ENCODE measurements around the gene ADA. TPM values are rescaled to one million over a fixed set of nuclear protein-coding genes. Genes with fewer than 3 reads are reported as not detected.
A peak's percentile ranks its signal among the peaks of the same experiment; 100 is the strongest.
"Not testable (repeated sequence)": the region's sequence is repeated elsewhere in the genome, so short reads cannot be mapped to it uniquely, and the experiment has no call there.

ADA gene
- total and polyA plus RNA-seq, 9 of the 15 experiments (the other 6 are each of a cell fraction or from before 2014, with no cell fraction given) = 2.4 to 26.1 (median 5.3) TPM

DNA sequence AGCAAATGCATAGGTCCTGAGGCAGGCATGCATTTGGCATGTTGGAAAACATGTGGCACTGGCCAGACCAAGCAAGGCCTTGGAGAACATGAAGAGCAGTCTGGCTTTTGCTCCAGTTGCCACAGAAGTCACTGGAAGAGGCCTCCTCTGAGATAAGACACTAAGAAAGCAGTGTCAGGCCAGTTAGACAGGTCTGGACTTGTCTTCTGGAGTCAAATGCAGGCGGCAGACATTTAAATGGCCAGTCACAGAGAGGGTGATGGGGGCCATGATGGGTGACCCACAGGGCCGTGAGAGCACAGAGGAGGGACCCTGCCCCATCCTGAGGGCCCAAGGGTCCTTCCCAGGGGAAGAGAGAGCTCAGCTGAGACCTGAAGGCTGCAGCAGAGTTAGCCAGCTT is 26.7 kb upstream of the ADA start:
- BruUV-seq (replicated peaks) = no TSS peak
- POLR2A ChIA-PET = no interaction called here
- Histone ChIP-seq H3K9ac (ENCODE audit: insufficient read depth in 1 of 2, low read depth in 2 of 2, low read length in 2 of 2) (no peak overlapping the region), H3K4me3 (no peak overlapping the region), H3K4me2 (ENCODE audit: insufficient read depth, low read length) (no peak overlapping the region; the same call in 1 of the 2 replicates), H4K20me1 (replicated peaks; ENCODE audit: control insufficient read depth, insufficient read depth, low read length) (no peaks in the 10 kb centered on the region; the same call in 1 of the 2 replicates), H3K79me2 (ENCODE audit: control insufficient read depth, insufficient read depth, low read length) (no peaks in the 10 kb centered on the region), H3K9me3 (replicated peaks; ENCODE audit: control insufficient read depth, insufficient read depth, low read depth, low read length) (no peaks in the 10 kb centered on the region), H3K27ac (ENCODE audit: extremely low read depth, low read depth, low read length) (no peak overlapping the region), H3K27me3 (ENCODE audit: control insufficient read depth in 2 of 2, insufficient read depth in 2 of 2, low read length in 2 of 2) (peaks cover 7 to 19% of the 10 kb centered on the region in 2 experiments; a peak in 4 of 5 replicates), H2AFZ (ENCODE audit: low read depth, low read length) (no peak overlapping the region), H3K4me1 (replicated peaks in 1 of 2; ENCODE audit: control insufficient read depth in 2 of 2, insufficient read depth in 2 of 2, low read length in 2 of 2) (peaks cover 5 to 7% of the 10 kb centered on the region in 2 experiments; a peak in 3 of 5 replicates), H3K9me1 (ENCODE audit: control insufficient read depth, insufficient read depth, low read length) (no peaks in the 10 kb centered on the region), H3K36me3 (ENCODE audit: control insufficient read depth, insufficient read depth, low read length) (no peaks in the 10 kb centered on the region)
- DNase-seq (ENCODE audit: extremely low read depth in 1 of 4, low spot score in 3 of 4) = no peak
- in situ Hi-C loops (cut with MboI) = no loop called here
- TF ChIP-seq ID3 (CRISPR knock-in tag; IDR thresholded peaks at IDR 0.05) = no peak
- 0 out of 2 replicates have a peak, but pooled peaks have one; percentile 22 for TF ChIP-seq ID3 (tag; IDR thresholded peaks at IDR 0.05)
- peak; percentile 23; the same call in 1 of the 2 replicates for TF ChIP-seq PHF8 (IDR thresholded peaks at IDR 0.05; ENCODE audit: borderline replicate concordance, low read length)
- no peak for TF ChIP-seq SNIP1 (IDR thresholded peaks at IDR 0.05; ENCODE audit: low read depth)
- intact Hi-C loops (cut with micrococcal nuclease) = no loop called here
- 0% methylated on average over 2 of the region's 2 CpGs for WGBS (ENCODE audit: insufficient coverage, low coverage, missing lambda C conversion rate)
- ATAC-seq = no peak; the same call in 2 of the 3 replicates
- CTCF ChIA-PET (ENCODE audit: low intra/inter-chr PET ratio) = interaction anchor here (0.6 kb wide), 1 partner anchor 386 kb away, joined by 3 read pairs; no protein-coding TSS in a partner anchor
- FAIRE-seq = no peak

GRCh38 chr20:44672318-44672902 is 20.9 kb upstream of the ADA start:
- H4K20me1 ChIP-seq (replicated peaks; ENCODE audit: control insufficient read depth, insufficient read depth, low read length); ATAC-seq; BruUV-seq (replicated peaks); DNase-seq (ENCODE audit: extremely low read depth in 1 of 4, low spot score in 3 of 4); H3K9me1 ChIP-seq (ENCODE audit: control insufficient read depth, insufficient read depth, low read length); FAIRE-seq; H3K4me3 ChIP-seq; H3K4me1 ChIP-seq (replicated peaks in 1 of 2; ENCODE audit: control insufficient read depth in 2 of 2, insufficient read depth in 2 of 2, low read length in 2 of 2); H3K9me3 ChIP-seq (replicated peaks; ENCODE audit: control insufficient read depth, insufficient read depth, low read depth, low read length); in situ Hi-C loops (cut with MboI); H3K27ac ChIP-seq (ENCODE audit: extremely low read depth, low read depth, low read length); H2AFZ ChIP-seq (ENCODE audit: low read depth, low read length); H3K36me3 ChIP-seq (ENCODE audit: control insufficient read depth, insufficient read depth, low read length); CTCF ChIA-PET (ENCODE audit: low intra/inter-chr PET ratio); H3K4me2 ChIP-seq (ENCODE audit: insufficient read depth, low read length); H3K79me2 ChIP-seq (ENCODE audit: control insufficient read depth, insufficient read depth, low read length); H3K9ac ChIP-seq (ENCODE audit: insufficient read depth in 1 of 2, low read depth in 2 of 2, low read length in 2 of 2); intact Hi-C loops (cut with micrococcal nuclease): not testable (repeated sequence)
- peaks cover 3 to 13% of the 10 kb centered on the region in 2 experiments for H3K27me3 ChIP-seq (ENCODE audit: control insufficient read depth in 2 of 2, insufficient read depth in 2 of 2, low read length in 2 of 2)
- 3% methylated on average over 23 of the region's 23 CpGs for WGBS (ENCODE audit: insufficient coverage, low coverage, missing lambda C conversion rate)
- POLR2A ChIA-PET = interaction anchor here (0.6 kb wide), 2 partner anchors 66 to 181 kb away, joined by 3 read pairs; no protein-coding TSS in a partner anchor

GRCh38 chr20:44671541-44671940 is 20.0 kb upstream of the ADA start:
- POLR2A ChIA-PET; FAIRE-seq; H3K27ac ChIP-seq (ENCODE audit: extremely low read depth, low read depth, low read length); H2AFZ ChIP-seq (ENCODE audit: low read depth, low read length); H3K4me3 ChIP-seq; DNase-seq (ENCODE audit: extremely low read depth in 1 of 4, low spot score in 3 of 4); H3K4me1 ChIP-seq (replicated peaks in 1 of 2; ENCODE audit: control insufficient read depth in 2 of 2, insufficient read depth in 2 of 2, low read length in 2 of 2); BruUV-seq (replicated peaks); intact Hi-C loops (cut with micrococcal nuclease); H3K9me1 ChIP-seq (ENCODE audit: control insufficient read depth, insufficient read depth, low read length); H4K20me1 ChIP-seq (replicated peaks; ENCODE audit: control insufficient read depth, insufficient read depth, low read length); CTCF ChIA-PET (ENCODE audit: low intra/inter-chr PET ratio); H3K36me3 ChIP-seq (ENCODE audit: control insufficient read depth, insufficient read depth, low read length); ATAC-seq; H3K9me3 ChIP-seq (replicated peaks; ENCODE audit: control insufficient read depth, insufficient read depth, low read depth, low read length); H3K4me2 ChIP-seq (ENCODE audit: insufficient read depth, low read length); in situ Hi-C loops (cut with MboI); H3K9ac ChIP-seq (ENCODE audit: insufficient read depth in 1 of 2, low read depth in 2 of 2, low read length in 2 of 2); H3K79me2 ChIP-seq (ENCODE audit: control insufficient read depth, insufficient read depth, low read length): not testable (repeated sequence)
- 1% methylated on average over 6 of the region's 7 CpGs for WGBS (ENCODE audit: insufficient coverage, low coverage, missing lambda C conversion rate)
- H3K27me3 ChIP-seq (ENCODE audit: control insufficient read depth in 2 of 2, insufficient read depth in 2 of 2, low read length in 2 of 2) = peaks cover 0 to 13% of the 10 kb centered on the region in 2 experiments
